HL-60 (cell line): ENCODE measurements around the gene SIGLEC9.

Source experiments
- DNase-seq, 2 experiments: peaks; one replicate each; pipeline ENCODE4 v3.0.0-alpha.2; 2010 to 2020; ENCODE audit warnings: low read depth in 1 of 2, low spot score in 1 of 2
- H3K27ac ChIP-seq: fragments of 250-450 bp; sonication (Bioruptor Pico); replicated peaks from 2 replicates; pipeline ENCODE4 v1.5.1; 2020; ENCODE audit warnings: mild to moderate bottlenecking, moderate library complexity
- H3K27me3 ChIP-seq: fragments of 250-450 bp; sonication (Bioruptor Pico); 2 replicates; pipeline ENCODE4 v1.5.1; 2021; ENCODE audit warnings: mild to moderate bottlenecking, moderate library complexity; ENCODE audit not compliant: insufficient read depth, poor library complexity, severe bottlenecking
- H3K4me3 ChIP-seq: replicated peaks from 2 replicates; pipeline ENCODE4 v1.5.1; 2011; ENCODE audit warnings: mild to moderate bottlenecking, control low read depth, low read length; ENCODE audit not compliant: insufficient read depth
- CTCF ChIP-seq: IDR thresholded peaks from one replicate; pipeline ENCODE4 v1.5.1; 2011; ENCODE audit warnings: low read length, control low read depth, inconsistent platforms; ENCODE audit not compliant: insufficient read depth
- GABPA ChIP-seq: IDR thresholded peaks from 2 replicates; pipeline ENCODE4 v1.6.1; 2012; ENCODE audit warnings: low read depth
- POLR2AphosphoS5 ChIP-seq: IDR thresholded peaks from 2 replicates; pipeline ENCODE4 v1.6.1; 2012; ENCODE audit warnings: low read depth
- SPI1 ChIP-seq: IDR thresholded peaks from 2 replicates; pipeline ENCODE4 v1.6.1; 2012; ENCODE audit warnings: low read depth, mild to moderate bottlenecking, borderline replicate concordance
- long read RNA-seq: library from polyadenylated mRNA; unstranded; transcript quantifications from one replicate; pipeline ENCODE4 v2.0.0, GENCODE V29; 2020
- TF ChIP-seq, protein P1 (sequence below): IDR thresholded peaks from 2 replicates; pipeline ENCODE4 v1.6.1; 2012; ENCODE audit warnings: low read depth; ENCODE audit not compliant: insufficient replicate concordance

SIGLEC9 gene
- long read RNA-seq, result 0 reads

DNA sequence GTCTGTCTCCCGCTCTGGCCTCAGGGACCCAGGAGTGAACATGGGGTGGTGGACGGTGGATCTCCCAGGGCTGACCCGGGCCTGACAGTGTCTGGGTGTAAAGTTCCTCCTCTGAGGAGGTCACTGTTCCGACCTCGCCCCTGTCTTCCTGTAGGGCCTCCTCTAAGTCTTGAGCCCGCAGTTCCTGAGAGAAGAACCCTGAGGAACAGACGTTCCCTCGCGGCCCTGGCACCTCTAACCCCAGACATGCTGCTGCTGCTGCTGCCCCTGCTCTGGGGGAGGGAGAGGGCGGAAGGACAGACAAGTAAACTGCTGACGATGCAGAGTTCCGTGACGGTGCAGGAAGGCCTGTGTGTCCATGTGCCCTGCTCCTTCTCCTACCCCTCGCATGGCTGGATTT is at the start of gene SIGLEC9:
Gene SIGLEC9 (plus strand): TSS at position 178 of the 400 bp plus-strand sequence. CDS start 69 bp downstream, at position 247.
- H3K27me3 ChIP-seq, result no peaks in the 10 kb centered on the region
- H3K4me3 ChIP-seq, result peak within 1 kb of the TSS; percentile 29
- DNase-seq, result peak; percentile 27 to 69
- H3K27ac ChIP-seq, result peak within 1 kb of the TSS; percentile 65
- TF ChIP-seq POLR2AphosphoS5 (no peak), GABPA (no peak), CTCF (no peak), SPI1 (no peak)
- TF ChIP-seq, protein P1, sequence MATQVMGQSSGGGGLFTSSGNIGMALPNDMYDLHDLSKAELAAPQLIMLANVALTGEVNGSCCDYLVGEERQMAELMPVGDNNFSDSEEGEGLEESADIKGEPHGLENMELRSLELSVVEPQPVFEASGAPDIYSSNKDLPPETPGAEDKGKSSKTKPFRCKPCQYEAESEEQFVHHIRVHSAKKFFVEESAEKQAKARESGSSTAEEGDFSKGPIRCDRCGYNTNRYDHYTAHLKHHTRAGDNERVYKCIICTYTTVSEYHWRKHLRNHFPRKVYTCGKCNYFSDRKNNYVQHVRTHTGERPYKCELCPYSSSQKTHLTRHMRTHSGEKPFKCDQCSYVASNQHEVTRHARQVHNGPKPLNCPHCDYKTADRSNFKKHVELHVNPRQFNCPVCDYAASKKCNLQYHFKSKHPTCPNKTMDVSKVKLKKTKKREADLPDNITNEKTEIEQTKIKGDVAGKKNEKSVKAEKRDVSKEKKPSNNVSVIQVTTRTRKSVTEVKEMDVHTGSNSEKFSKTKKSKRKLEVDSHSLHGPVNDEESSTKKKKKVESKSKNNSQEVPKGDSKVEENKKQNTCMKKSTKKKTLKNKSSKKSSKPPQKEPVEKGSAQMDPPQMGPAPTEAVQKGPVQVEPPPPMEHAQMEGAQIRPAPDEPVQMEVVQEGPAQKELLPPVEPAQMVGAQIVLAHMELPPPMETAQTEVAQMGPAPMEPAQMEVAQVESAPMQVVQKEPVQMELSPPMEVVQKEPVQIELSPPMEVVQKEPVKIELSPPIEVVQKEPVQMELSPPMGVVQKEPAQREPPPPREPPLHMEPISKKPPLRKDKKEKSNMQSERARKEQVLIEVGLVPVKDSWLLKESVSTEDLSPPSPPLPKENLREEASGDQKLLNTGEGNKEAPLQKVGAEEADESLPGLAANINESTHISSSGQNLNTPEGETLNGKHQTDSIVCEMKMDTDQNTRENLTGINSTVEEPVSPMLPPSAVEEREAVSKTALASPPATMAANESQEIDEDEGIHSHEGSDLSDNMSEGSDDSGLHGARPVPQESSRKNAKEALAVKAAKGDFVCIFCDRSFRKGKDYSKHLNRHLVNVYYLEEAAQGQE, result no peak

- no peak for DNase-seq
- no peak overlapping the region for H3K4me3 ChIP-seq
- TF ChIP-seq GABPA (no peak), CTCF (no peak), SPI1 (no peak), POLR2AphosphoS5 (no peak)
- TF ChIP-seq, protein P1, result no peak
Measured at GRCh38 chr19:51075998-51076397, 48.7 kb upstream of the SIGLEC9 start.

GRCh38 chr19:51076631-51077213 is 48.0 kb upstream of the SIGLEC9 start:
- no peak overlapping the region for H3K27ac ChIP-seq
- no peak for TF ChIP-seq SPI1
- TF ChIP-seq, protein P1, result no peak
- no peak for TF ChIP-seq CTCF
- TF ChIP-seq POLR2AphosphoS5, result no peak
- no peak for TF ChIP-seq GABPA
- H3K4me3 ChIP-seq, result no peak overlapping the region
- H3K27me3 ChIP-seq, result no peaks in the 10 kb centered on the region
- DNase-seq, result no peak

More at GRCh38 chr19:51075998-51076397, 48.7 kb upstream of the SIGLEC9 start:
- Histone ChIP-seq H3K27me3 (no peaks in the 10 kb centered on the region), H3K27ac (no peak overlapping the region)
